Upper lobe of left lung (tissue), 4 donors: Measurements from ENCODE around the gene TRIP6.

ENCODE experiments used
- EP300 ChIP-seq, 4 donors: sonication (generic); formaldehyde crosslinking; IDR thresholded peaks; one replicate each; pipeline ENCODE4 v1.5.1; 2017; ENCODE audit warnings: antibody characterized with exemption in 4 of 4, control low read depth in 2 of 4
- POLR2A ChIP-seq, 4 donors: fragments of 450-650 bp; IDR thresholded peaks; one replicate each; pipeline ENCODE4 v1.5.1; 2016 to 2017; ENCODE audit warnings: antibody characterized with exemption in 4 of 4, mild to moderate bottlenecking in 2 of 4
- POLR2AphosphoS5 ChIP-seq, 2 donors: sonication (generic); formaldehyde crosslinking; IDR thresholded peaks; one replicate each; pipeline ENCODE4 v1.5.1; 2017; ENCODE audit warnings: antibody characterized with exemption in 2 of 2
- TF ChIP-seq, protein P1 (sequence below), 6 experiments: fragments of 450-650 bp in 4 of 6; fragments of 200-600 bp in 2 of 6; sonication (generic) in 2 of 6; IDR thresholded peaks; one replicate each; pipeline ENCODE4 v1.5.1; 2016 to 2019; ENCODE audit warnings: antibody characterized with exemption in 6 of 6

DNA sequence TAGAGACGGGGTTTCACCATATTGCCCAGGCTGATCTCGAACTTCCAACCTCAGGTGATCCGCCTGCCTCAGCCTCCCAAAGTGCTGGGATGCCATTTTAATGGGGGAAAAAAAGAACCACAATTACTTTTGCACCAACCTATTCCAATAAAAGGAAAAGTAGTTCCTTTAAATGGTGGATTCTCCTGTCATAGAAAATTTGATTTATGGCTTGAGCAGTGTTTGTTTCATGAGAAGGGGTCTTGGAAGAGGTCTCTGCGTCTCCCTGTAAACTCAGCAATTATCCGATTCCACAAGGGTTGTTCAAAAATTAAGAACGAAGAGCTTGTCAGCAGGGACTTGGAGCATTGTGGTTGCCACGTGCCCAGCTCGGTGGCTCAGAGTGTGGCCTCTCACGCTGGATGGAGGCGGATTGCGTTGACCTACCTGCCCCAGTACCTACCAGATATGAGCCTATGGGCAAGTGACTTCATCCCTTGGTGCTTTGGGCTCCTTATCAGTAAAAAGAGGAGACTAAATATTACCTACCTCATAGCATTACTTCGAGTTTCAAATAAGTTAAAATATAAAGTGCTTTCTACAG lies 2.8 kb upstream of the TRIP6 start:
- TF ChIP-seq, protein P1, sequence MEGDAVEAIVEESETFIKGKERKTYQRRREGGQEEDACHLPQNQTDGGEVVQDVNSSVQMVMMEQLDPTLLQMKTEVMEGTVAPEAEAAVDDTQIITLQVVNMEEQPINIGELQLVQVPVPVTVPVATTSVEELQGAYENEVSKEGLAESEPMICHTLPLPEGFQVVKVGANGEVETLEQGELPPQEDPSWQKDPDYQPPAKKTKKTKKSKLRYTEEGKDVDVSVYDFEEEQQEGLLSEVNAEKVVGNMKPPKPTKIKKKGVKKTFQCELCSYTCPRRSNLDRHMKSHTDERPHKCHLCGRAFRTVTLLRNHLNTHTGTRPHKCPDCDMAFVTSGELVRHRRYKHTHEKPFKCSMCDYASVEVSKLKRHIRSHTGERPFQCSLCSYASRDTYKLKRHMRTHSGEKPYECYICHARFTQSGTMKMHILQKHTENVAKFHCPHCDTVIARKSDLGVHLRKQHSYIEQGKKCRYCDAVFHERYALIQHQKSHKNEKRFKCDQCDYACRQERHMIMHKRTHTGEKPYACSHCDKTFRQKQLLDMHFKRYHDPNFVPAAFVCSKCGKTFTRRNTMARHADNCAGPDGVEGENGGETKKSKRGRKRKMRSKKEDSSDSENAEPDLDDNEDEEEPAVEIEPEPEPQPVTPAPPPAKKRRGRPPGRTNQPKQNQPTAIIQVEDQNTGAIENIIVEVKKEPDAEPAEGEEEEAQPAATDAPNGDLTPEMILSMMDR (IDR thresholded peaks at IDR 0.05): no peak
- TF ChIP-seq POLR2A (IDR thresholded peaks at IDR 0.05) (no peak), EP300 (IDR thresholded peaks at IDR 0.05) (no peak), POLR2AphosphoS5 (IDR thresholded peaks at IDR 0.05) (no peak)
